GM13977 (cell line): ENCODE results near the gene E2F1.
"Not testable (repeated sequence)": the region's sequence is repeated elsewhere in the genome, so short reads cannot be mapped to it uniquely, and the experiment has no call there.

Experiments
- DNase-seq: peaks from one replicate; pipeline ENCODE4 v3.0.0; 2012; ENCODE audit warnings: low spot score
- in situ Hi-C: fragments of 300-500 bp; cut with MboI; formaldehyde crosslinking; loops from one replicate; pipeline ENCODE4 v1.12.0; 2022; ENCODE audit warnings: low sequenced_read_pairs, low pct_unique_long_range_greater_than_20kb, mixed read lengths, inconsistent platforms; ENCODE audit not compliant: unreplicated experiment
- TF ChIP-seq, protein P1 (sequence below): IDR thresholded peaks from 2 replicates; pipeline ENCODE4 v1.5.1; 2012; ENCODE audit warnings: mild to moderate bottlenecking, control low read depth; ENCODE audit not compliant: insufficient read depth; ENCODE audit errors: extremely low read depth, missing control alignments

E2F1 gene

DNA sequence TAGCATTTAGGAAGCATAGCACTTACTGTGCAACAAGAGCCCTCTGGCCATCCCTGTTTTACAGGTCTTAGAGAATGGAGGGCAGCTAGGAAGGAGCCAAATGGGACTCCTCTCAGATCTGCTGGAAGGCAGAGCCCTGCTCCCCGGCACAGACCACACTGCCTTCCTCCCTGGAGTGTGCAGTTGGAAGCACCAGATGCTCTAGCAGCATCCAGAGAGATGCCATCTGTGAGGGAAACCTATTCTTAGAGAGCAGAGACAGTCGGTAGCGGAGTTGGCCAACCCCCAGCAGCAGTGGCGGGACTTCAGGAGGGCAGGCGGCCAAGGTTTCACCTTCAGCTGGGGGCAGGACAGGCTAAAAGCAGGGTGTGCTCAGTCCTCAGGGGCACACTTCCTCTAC, 16.7 kb upstream of the E2F1 start:
- DNase-seq = no peak
- TF ChIP-seq, protein P1, sequence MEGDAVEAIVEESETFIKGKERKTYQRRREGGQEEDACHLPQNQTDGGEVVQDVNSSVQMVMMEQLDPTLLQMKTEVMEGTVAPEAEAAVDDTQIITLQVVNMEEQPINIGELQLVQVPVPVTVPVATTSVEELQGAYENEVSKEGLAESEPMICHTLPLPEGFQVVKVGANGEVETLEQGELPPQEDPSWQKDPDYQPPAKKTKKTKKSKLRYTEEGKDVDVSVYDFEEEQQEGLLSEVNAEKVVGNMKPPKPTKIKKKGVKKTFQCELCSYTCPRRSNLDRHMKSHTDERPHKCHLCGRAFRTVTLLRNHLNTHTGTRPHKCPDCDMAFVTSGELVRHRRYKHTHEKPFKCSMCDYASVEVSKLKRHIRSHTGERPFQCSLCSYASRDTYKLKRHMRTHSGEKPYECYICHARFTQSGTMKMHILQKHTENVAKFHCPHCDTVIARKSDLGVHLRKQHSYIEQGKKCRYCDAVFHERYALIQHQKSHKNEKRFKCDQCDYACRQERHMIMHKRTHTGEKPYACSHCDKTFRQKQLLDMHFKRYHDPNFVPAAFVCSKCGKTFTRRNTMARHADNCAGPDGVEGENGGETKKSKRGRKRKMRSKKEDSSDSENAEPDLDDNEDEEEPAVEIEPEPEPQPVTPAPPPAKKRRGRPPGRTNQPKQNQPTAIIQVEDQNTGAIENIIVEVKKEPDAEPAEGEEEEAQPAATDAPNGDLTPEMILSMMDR = no peak

DNA sequence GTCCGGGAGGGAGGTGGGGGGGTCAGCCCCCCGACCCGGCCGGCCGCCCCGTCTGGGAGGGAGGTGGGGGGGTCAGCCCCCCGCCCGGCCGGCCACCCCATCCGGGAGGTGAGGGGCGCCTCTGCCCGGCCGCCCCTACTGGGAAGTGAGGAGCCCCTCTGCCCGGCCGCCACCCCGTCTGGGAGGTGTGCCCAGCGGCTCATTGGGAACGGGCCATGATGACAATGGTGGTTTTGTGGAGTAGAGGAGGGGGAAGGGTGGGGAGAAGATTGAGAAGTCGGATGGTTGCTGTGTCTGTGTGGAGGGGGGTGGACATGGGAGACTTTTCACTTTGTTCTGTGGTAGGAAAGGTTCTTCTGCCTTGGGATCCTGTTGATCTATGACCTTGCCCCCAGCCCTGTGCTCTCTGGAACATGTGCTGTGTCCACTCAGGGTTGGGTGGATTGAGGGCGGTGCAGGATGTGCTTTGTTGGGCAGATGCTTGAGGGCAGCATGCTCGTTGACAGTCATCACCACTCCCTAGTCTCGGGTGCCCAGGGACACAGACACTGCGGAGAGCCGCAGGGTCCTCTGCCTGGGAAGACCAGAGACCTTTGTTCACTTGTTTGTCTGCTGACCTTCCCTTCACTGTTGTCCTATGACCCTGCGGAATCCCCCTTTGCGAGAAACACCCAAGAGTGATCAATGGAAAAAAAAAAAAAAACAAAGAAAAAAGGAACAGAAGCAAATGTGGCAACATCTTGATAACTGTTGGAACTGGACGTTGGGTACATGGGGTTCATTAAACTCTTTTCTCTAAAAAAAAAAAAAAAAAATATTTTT, 15.7 kb upstream of the E2F1 start:
- DNase-seq = no peak
- TF ChIP-seq, protein P1 = no peak
- in situ Hi-C loops = no loop called here

More for the DNA sequence above, 16.7 kb upstream of the E2F1 start:
- in situ Hi-C loops = no loop called here

DNA sequence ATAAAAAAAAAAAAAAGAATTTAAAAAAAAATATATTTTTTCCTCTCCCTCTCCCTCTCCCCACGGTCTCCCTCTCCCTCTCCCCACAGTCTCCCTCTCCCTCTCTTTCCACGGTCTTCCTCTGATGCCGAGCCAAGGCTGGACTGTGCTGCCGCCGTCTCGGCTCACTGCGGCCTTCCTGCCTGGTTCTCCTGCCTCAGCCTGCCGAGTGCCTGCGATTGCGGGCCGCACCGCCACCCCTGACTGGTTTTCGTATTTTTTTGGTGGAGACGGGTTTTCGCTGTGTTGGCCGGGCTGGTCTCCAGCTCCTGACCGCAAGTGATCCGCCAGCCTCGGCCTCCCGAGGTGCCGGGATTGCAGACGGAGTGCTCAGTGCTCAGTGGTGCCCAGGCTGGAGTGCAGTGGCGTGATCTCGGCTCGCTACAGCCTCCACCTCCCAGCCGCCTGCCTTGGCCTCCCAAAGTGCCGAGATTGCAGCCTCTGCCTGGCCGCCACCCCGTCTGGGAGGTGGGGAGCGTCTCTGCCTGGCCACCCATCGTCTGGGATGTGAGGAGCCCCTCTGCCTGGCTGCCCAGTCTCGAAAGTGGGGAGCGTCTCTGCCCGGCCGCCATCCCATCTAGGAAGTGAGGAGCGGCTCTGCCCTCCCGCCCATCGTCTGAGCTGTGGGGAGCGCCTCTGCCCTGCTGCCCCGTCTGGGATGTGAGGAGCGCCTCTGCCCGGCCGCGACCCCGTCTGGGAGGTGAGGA, 14.7 kb upstream of the E2F1 start:
- in situ Hi-C loops, DNase-seq: not testable (repeated sequence)

DNA sequence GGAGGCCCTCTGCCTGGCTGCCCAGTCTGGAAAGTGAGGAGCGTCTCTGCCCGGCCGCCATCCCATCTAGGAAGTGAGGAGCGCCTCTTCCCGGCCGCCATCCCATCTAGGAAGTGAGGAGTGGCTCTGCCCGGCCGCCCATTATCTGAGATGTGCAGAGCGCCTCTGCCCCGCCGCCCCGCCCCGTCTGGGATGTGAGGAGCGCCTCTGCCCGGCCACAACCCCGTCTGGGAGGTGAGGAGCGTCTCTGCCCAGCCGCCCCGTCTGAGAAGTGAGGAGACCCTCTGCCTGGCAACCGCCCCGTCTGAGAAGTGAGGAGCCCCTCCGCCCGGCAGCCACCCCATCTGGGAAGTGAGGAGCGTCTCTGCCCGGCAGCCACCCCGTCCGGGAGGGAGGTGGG, 12.8 kb upstream of the E2F1 start:
- DNase-seq, in situ Hi-C loops: not testable (repeated sequence)

DNA sequence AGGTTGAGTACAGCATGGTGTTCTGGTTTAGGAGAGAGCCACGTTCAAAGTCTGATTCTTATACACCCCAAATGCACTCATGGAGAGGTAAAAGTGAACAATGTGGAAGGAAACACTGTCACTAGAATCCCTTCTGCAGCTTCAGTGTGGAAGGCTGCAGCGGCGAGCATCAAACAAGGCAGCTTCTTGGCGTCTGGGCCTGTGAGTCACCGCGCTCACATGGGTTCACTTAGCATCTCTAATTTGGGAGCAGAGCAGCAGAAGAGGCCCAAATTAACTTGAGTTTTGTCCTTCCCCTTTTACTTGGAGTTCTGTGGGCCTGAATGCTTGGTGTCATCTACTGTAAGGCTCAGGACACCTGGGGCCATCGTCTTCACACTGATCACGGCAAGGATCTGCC, 10.9 kb upstream of the E2F1 start:
- in situ Hi-C loops = no loop called here
- TF ChIP-seq, protein P1 = no peak
- DNase-seq = no peak

DNA sequence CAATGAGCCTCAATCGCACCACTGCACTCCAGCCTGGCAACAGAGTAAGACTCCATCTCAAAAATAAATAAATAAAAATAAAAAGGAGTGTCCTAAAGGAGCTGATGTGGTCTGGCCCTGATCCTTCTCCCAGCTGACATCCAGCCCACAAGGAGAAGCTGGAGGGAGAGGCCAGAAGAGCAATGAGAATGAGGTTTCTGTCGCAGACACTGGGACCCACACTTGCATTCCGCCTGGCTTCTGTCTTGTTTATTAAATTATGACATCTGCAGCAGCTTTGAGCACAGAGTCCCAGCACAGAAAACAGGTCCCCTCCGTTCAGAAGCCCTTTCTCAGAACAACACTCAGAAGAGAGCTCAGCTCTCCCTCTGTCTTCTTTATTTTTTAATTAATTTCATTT, 10.3 kb upstream of the E2F1 start:
- in situ Hi-C loops = no loop called here

DNA sequence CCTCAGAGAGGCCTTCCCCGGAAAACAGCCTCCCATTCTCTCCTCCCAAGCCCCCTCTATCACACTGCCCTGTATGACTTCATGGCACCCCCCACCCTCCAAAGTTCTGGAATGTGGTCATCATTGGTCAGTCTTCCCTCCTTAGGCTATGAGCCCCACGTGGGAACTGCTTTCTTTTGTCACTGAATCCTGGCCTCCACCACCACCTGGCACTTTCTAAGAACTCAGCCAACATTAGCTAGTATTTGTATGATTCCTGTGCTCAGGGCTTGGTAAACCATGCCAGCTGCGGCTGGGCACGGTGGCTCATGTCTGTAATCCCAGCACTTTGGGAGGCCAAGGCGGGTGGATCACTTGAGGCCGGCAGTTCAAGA, 8.4 kb upstream of the E2F1 start:
- TF ChIP-seq, protein P1 = no peak
- DNase-seq = no peak
- in situ Hi-C loops = no loop called here

More for the DNA sequence above, 10.3 kb upstream of the E2F1 start:
- TF ChIP-seq, protein P1 = no peak
- no peak for DNase-seq
